HepG2 (cell line): ENCODE results near the gene DRC7. TPM values are rescaled to one million over a fixed set of nuclear protein-coding genes. Genes with fewer than 3 reads are reported as not detected.

Source experiments
- microRNA-seq: library from miRNA; unstranded; fragments of <30 nt; microRNA quantifications from one replicate; pipeline ENCODE4, GENCODE V29; 2020
- polyA plus RNA-seq, 8 experiments: library from polyadenylated mRNA; depleted of rRNA in 3 of 8; stranded (reverse) in 7 of 8; unstranded in 1 of 8; fragments of >200 nt; fragmentation: Illumina TruSeq in 4 of 8; extraction: Trizol in 4 of 8; gene quantifications; 2 replicates each; pipeline versions ENCODE4 v1.2.1 to v1.2.3, GENCODE V29; 2011 to 2016; ENCODE audit warnings: low read depth in 4 of 8, missing spikeins in 1 of 8, mixed read lengths in 1 of 8; ENCODE audit not compliant: insufficient read depth in 1 of 8
- small RNA-seq, 3 experiments: library from RNA; depleted of rRNA; stranded (forward); fragments of <200 nt; gene quantifications; one replicate each; pipeline ENCODE3, GENCODE V24; 2012; ENCODE audit warnings: low read depth in 2 of 3, low replicate concordance in 1 of 3; ENCODE audit not compliant: insufficient read length in 3 of 3, insufficient read depth in 2 of 3
- total RNA-seq, 5 experiments: library from RNA; depleted of rRNA; stranded (reverse); fragments of >200 nt; fragmentation: Illumina TruSeq; extraction: Trizol; gene quantifications; 2 replicates each; pipeline ENCODE4 v1.2.3, GENCODE V29; 2016; ENCODE audit warnings: low read depth in 1 of 5

DRC7 gene
- total and polyA plus RNA-seq, 2 of the 13 experiments (the other 11 are each of a cell fraction or from before 2014, with no cell fraction given) = 2.7 to 3.4 TPM

Small RNAs within 50 kb of the gene (microRNA-seq; reads per million reads assigned to microRNA genes)
- not detected for gene MIR6772

Small RNAs within 50 kb of the gene (small RNA-seq; reads per million reads assigned to genes)
- gene MIR6772 = 0 to 0.97 (median 0.65) reads per million in 3 experiments

Other genes starting within 250 kb of the DRC7 start
- gene CIAPIN1, start 247.4 kb upstream of the DRC7 start, total RNA-seq (2016; rRNA removed; fragmentation: Illumina TruSeq; extraction: Trizol) = 89.7 and 113 TPM in 2 replicates
- gene CIAPIN1, start 247.4 kb upstream of the DRC7 start, polyA plus RNA-seq (2011; rRNA removed) = 62.4 and 69.3 TPM in 2 replicates
- gene COQ9, start 247.3 kb upstream of the DRC7 start, total RNA-seq (2016; rRNA removed; fragmentation: Illumina TruSeq; extraction: Trizol) = 57.5 and 62.0 TPM in 2 replicates
- 104 and 108 TPM in 2 replicates for gene COQ9, start 247.3 kb upstream of the DRC7 start, polyA plus RNA-seq (2011; rRNA removed)
- gene POLR2C, start 232.1 kb upstream of the DRC7 start, total RNA-seq (2016; rRNA removed; fragmentation: Illumina TruSeq; extraction: Trizol) = 104 and 146 TPM in 2 replicates
- 199 and 216 TPM in 2 replicates for gene POLR2C, start 232.1 kb upstream of the DRC7 start, polyA plus RNA-seq (2011; rRNA removed)
- gene DOK4, start 208.3 kb upstream of the DRC7 start, total RNA-seq (2016; rRNA removed; fragmentation: Illumina TruSeq; extraction: Trizol) = 52.7 and 55.5 TPM in 2 replicates
- 70.0 and 92.5 TPM in 2 replicates for gene DOK4, start 208.3 kb upstream of the DRC7 start, polyA plus RNA-seq (2011; rRNA removed)
- 0.91 and 2.1 TPM in 2 replicates for gene CCDC102A, start 158.2 kb upstream of the DRC7 start, total RNA-seq (2016; rRNA removed; fragmentation: Illumina TruSeq; extraction: Trizol)
- gene CCDC102A, start 158.2 kb upstream of the DRC7 start, polyA plus RNA-seq (2011; rRNA removed) = 2.7 and 2.8 TPM in 2 replicates
- gene ADGRG5, start 152.2 kb upstream of the DRC7 start, total RNA-seq (2016; rRNA removed; fragmentation: Illumina TruSeq; extraction: Trizol) = not detected in 2 replicates
- gene ADGRG5, start 152.2 kb upstream of the DRC7 start, polyA plus RNA-seq (2011; rRNA removed) = 0.01 TPM in 1 of 2 replicates, not detected in the other
- gene ADGRG1, start 66.2 kb upstream of the DRC7 start, total RNA-seq (2016; rRNA removed; fragmentation: Illumina TruSeq; extraction: Trizol) = 2.8 and 5.9 TPM in 2 replicates
- gene ADGRG1, start 66.2 kb upstream of the DRC7 start, polyA plus RNA-seq (2011; rRNA removed) = 2.7 and 3.3 TPM in 2 replicates
- 1.0 and 2.7 TPM in 2 replicates for gene ADGRG3, start 26.5 kb upstream of the DRC7 start, total RNA-seq (2016; rRNA removed; fragmentation: Illumina TruSeq; extraction: Trizol)
- 11.8 and 13.6 TPM in 2 replicates for gene ADGRG3, start 26.5 kb upstream of the DRC7 start, polyA plus RNA-seq (2011; rRNA removed)
- 25.2 and 31.5 TPM in 2 replicates for gene KATNB1, start 41.0 kb downstream of the DRC7 start, total RNA-seq (2016; rRNA removed; fragmentation: Illumina TruSeq; extraction: Trizol)
- gene KATNB1, start 41.0 kb downstream of the DRC7 start, polyA plus RNA-seq (2011; rRNA removed) = 39.8 and 43.5 TPM in 2 replicates
- gene KIFC3, start 107.7 kb downstream of the DRC7 start, total RNA-seq (2016; rRNA removed; fragmentation: Illumina TruSeq; extraction: Trizol) = 30.0 and 45.3 TPM in 2 replicates
- 42.1 and 70.6 TPM in 2 replicates for gene KIFC3, start 107.7 kb downstream of the DRC7 start, polyA plus RNA-seq (2011; rRNA removed)